ENCODE data around the gene BATF. TPM values are rescaled to one million over a fixed set of nuclear protein-coding genes. Genes with fewer than 3 reads are reported as not detected.

The BATF gene
- total and polyA plus RNA-seq, 2 of the 8 experiments (the other 6 are each of a cell fraction or from before 2014, with no cell fraction given), result not detected

- CTCF ChIA-PET (ENCODE audit: partially characterized antibody), result interaction anchor here (0.6 to 1.8 kb wide), 12 partner anchors 9 to 202 kb away, joined by 3 to 5 read pairs (median 3); partner anchors contain the start of gene BATF
- no peak for TF ChIP-seq TAF1 (IDR thresholded peaks at IDR 0.05; ENCODE audit: low read depth, low read length)
- TF ChIP-seq ATF2 (IDR thresholded peaks at IDR 0.05; ENCODE audit: low read length), result no peak
- TF ChIP-seq HDAC2 (IDR thresholded peaks at IDR 0.05; ENCODE audit: borderline replicate concordance in 1 of 2, low read depth in 2 of 2, low read length in 2 of 2), result no peak
- no peak for TF ChIP-seq POLR2AphosphoS5 (IDR thresholded peaks at IDR 0.05; ENCODE audit: low read depth, low read length)
- TF ChIP-seq MAX (IDR thresholded peaks at IDR 0.05), result no peak
- TF ChIP-seq HDAC6 (IDR thresholded peaks at IDR 0.05; ENCODE audit: low read depth, low read length), result no peak
- TF ChIP-seq SIN3A (conservative IDR thresholded peaks at IDR 0.05 in 1 of 2, IDR thresholded peaks at IDR 0.05 in 1 of 2; ENCODE audit: low read depth in 1 of 2, low read length in 2 of 2), result no peak
- TF ChIP-seq EZH2 (IDR thresholded peaks at IDR 0.05; ENCODE audit: low read depth, low read length, severe bottlenecking), result no peak
- no peak for TF ChIP-seq RNF2 (IDR thresholded peaks at IDR 0.05; ENCODE audit: borderline replicate concordance, low read depth, low read length, missing control alignments, poor library complexity, severe bottlenecking)
- TF ChIP-seq BCL11A (IDR thresholded peaks at IDR 0.05; ENCODE audit: low read depth in 2 of 2, low read length in 2 of 2), result no peak
- TF ChIP-seq PHF8 (conservative IDR thresholded peaks at IDR 0.05; ENCODE audit: low read depth, low read length), result no peak
Measured at GRCh38 chr14:75506930-75507329, 15.3 kb upstream of the BATF start.

More at GRCh38 chr14:75506930-75507329, 15.3 kb upstream of the BATF start:
- DNase-seq (ENCODE audit: low read depth in 1 of 2, low spot score in 2 of 2), result no peak
- Histone ChIP-seq H2BK120ac (replicated peaks; ENCODE audit: low read depth, low read length) (no peak overlapping the region), H4K20me1 (replicated peaks in 1 of 2; ENCODE audit: control insufficient read depth in 1 of 2, insufficient read depth in 2 of 2, low read length in 2 of 2) (no peaks in the 10 kb centered on the region), H3K14ac (ENCODE audit: insufficient read length) (no peak overlapping the region), H2BK5ac (ENCODE audit: low read depth, low read length) (no peak overlapping the region), H3K4ac (replicated peaks; ENCODE audit: insufficient read length, low read depth, low read length) (no peak overlapping the region), H3K9me3 (ENCODE audit: insufficient read depth in 2 of 2, low read depth in 1 of 2, low read length in 1 of 2) (no peaks in the 10 kb centered on the region), H2AFZ (ENCODE audit: low read length) (no peak overlapping the region), H3K36me3 (ENCODE audit: control insufficient read depth in 2 of 4, insufficient read depth in 4 of 4, low read length in 3 of 4) (no peaks in the 10 kb centered on the region), H3K56ac (replicated peaks; ENCODE audit: insufficient read length, low read depth, low read length) (no peak overlapping the region), H3K18ac (ENCODE audit: extremely low read depth, low read length) (no peak overlapping the region), H3K4me2 (ENCODE audit: insufficient read depth in 1 of 2, low read depth in 2 of 2, low read length in 2 of 2) (no peak overlapping the region), H3K23me2 (ENCODE audit: low read depth, low read length) (no peaks in the 10 kb centered on the region), H2AK5ac (ENCODE audit: low read depth, low read length) (no peak overlapping the region), H2BK15ac (ENCODE audit: low read length) (no peak overlapping the region), H3K4me3 (ENCODE audit: extremely low read depth in 1 of 4, insufficient read depth in 2 of 4, low read depth in 3 of 4, low read length in 4 of 4) (no peak overlapping the region), H3K9ac (replicated peaks in 1 of 4; ENCODE audit: extremely low read depth in 1 of 4, low read depth in 3 of 4, low read length in 3 of 4) (no peak overlapping the region), H3K27me3 (replicated peaks in 1 of 4; ENCODE audit: control insufficient read depth in 3 of 4, extremely low read depth in 1 of 4, insufficient read depth in 3 of 4, low read length in 3 of 4) (no peaks in the 10 kb centered on the region), H2BK20ac (ENCODE audit: low read length) (no peak overlapping the region), H3K4me1 (replicated peaks in 1 of 4; ENCODE audit: control insufficient read depth in 3 of 4, insufficient read depth in 4 of 4, low read length in 3 of 4) (no peaks in the 10 kb centered on the region), H3K27ac (ENCODE audit: low read depth, low read length) (no peak overlapping the region), H3K79me1 (ENCODE audit: low read depth, low read length) (no peaks in the 10 kb centered on the region), H4K91ac (replicated peaks; ENCODE audit: insufficient read length, low read length) (no peak overlapping the region), H3K79me2 (ENCODE audit: control insufficient read depth in 1 of 2, insufficient read depth in 2 of 2, low read length in 2 of 2) (no peaks in the 10 kb centered on the region), H3K23ac (ENCODE audit: insufficient read length) (no peak overlapping the region), H2BK12ac (ENCODE audit: low read depth, low read length) (no peak overlapping the region), H4K8ac (ENCODE audit: extremely low read depth, insufficient read depth, low read length) (no peak overlapping the region), H4K5ac (ENCODE audit: insufficient read length, low read depth, low read length) (no peak overlapping the region)
- POLR2A ChIA-PET (ENCODE audit: partially characterized antibody), result interaction anchor here (0.6 kb wide), 1 partner anchor 378 kb away, joined by 5 read pairs; no protein-coding TSS in a partner anchor
- FAIRE-seq, result no peak
- WGBS, 2 experiments (ENCODE audit: extremely low coverage in 1 of 2, insufficient coverage in 1 of 2, insufficient read length in 1 of 2, insufficient replicate concordance in 2 of 2, low coverage in 1 of 2, low lambda C conversion rate in 2 of 2, missing lambda C conversion rate in 1 of 2), result 85% methylated on average over 1 of the region's 1 CpG; no CpG with 5 or more reads in 1 of the 2 experiments

Data from H1 (cell line).